Left ventricle myocardium inferior (tissue), 1 donor: ENCODE measurements around the gene DDAH2. TPM values are rescaled to one million over a fixed set of nuclear protein-coding genes. Genes with fewer than 3 reads are reported as not detected.
A peak's percentile ranks its signal among the peaks of the same experiment; 100 is the strongest.

ENCODE experiments used
- DNase-seq: peaks from one replicate; pipeline ENCODE4 v3.0.0-alpha.2; 2020
- H3K27ac ChIP-seq: fragments of 200-600 bp; replicated peaks from 2 replicates; pipeline ENCODE4 v1.8.0; 2021
- H3K27me3 ChIP-seq: fragments of 200-600 bp; 2 replicates; pipeline ENCODE4 v1.8.0; 2021; ENCODE audit warnings: low read depth
- H3K36me3 ChIP-seq: fragments of 200-600 bp; 2 replicates; pipeline ENCODE4 v1.8.0; 2021
- H3K4me1 ChIP-seq: fragments of 200-600 bp; 2 replicates; pipeline ENCODE4 v1.8.0; 2021
- H3K4me3 ChIP-seq: fragments of 200-600 bp; 2 replicates; pipeline ENCODE4 v1.8.0; 2021; ENCODE audit warnings: mild to moderate bottlenecking, moderate library complexity
- H3K9me3 ChIP-seq: fragments of 200-600 bp; replicated peaks from 2 replicates; pipeline ENCODE4 v1.8.0; 2021
- intact Hi-C: fragments of 100-400 bp; cut with micrococcal nuclease; formaldehyde crosslinking; loops from one replicate; pipeline ENCODE4 v1.11.0; 2022
- total RNA-seq: library from RNA; stranded (reverse); fragmentation: NEBNext Ultra II Directional; extraction: Animal tissue kit (Norgen Biotek cat#: 25700); gene quantifications from one replicate; pipeline ENCODE4 v1.2.1, GENCODE V29; 2021
- TF ChIP-seq, protein P1 (sequence below): fragments of 200-600 bp; IDR thresholded peaks from 2 replicates; pipeline ENCODE4 v1.8.0; 2021; ENCODE audit warnings: antibody characterized with exemption, mild to moderate bottlenecking, borderline replicate concordance
- donor health status: DM: no; HTN: yes; CAD: no; lungs with severe emphysema.

The DDAH2 gene
- total RNA-seq, 1 donor from 2014 or later = 36.1 TPM

GRCh38 chr6:31706599-31706998, 22.5 kb downstream of the DDAH2 start, which contains the start of gene LY6G6F:
LY6G6F (plus strand) TSS chr6:31706866; CDS start chr6:31706907, 41 bp downstream.
- Histone ChIP-seq H3K4me3 (no peak within 1 kb of the TSS), H3K4me1 (peaks cover 21% of the 10 kb centered on the region), H3K27ac (no peak within 1 kb of the TSS), H3K27me3 (peaks cover 9% of the 10 kb centered on the region), H3K9me3 (no peaks in the 10 kb centered on the region), H3K36me3 (no peaks in the 10 kb centered on the region)
- no peak for DNase-seq
- intact Hi-C loops = no loop called here
- TF ChIP-seq, protein P1, sequence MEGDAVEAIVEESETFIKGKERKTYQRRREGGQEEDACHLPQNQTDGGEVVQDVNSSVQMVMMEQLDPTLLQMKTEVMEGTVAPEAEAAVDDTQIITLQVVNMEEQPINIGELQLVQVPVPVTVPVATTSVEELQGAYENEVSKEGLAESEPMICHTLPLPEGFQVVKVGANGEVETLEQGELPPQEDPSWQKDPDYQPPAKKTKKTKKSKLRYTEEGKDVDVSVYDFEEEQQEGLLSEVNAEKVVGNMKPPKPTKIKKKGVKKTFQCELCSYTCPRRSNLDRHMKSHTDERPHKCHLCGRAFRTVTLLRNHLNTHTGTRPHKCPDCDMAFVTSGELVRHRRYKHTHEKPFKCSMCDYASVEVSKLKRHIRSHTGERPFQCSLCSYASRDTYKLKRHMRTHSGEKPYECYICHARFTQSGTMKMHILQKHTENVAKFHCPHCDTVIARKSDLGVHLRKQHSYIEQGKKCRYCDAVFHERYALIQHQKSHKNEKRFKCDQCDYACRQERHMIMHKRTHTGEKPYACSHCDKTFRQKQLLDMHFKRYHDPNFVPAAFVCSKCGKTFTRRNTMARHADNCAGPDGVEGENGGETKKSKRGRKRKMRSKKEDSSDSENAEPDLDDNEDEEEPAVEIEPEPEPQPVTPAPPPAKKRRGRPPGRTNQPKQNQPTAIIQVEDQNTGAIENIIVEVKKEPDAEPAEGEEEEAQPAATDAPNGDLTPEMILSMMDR = no peak

DNA sequence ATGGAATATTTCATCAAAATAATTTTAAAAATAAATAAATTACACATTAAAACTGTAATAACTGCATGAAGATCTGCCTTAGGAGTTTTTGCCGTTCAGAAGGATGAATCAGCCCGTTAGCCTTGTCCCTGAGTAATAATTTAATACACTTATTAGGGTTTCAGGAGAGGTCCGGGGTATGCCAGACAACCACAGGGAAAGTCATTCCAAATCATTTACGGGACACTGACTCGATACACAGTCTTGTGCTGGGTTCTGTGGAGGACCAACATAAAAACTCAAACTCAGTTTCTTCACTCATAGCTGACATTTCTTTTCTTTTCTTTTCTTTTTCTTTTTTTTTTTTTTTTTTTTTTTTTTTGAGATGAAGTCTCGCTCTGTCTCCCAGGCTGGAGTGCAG, 23.2 kb downstream of the DDAH2 start:
- H3K9me3 ChIP-seq = no peaks in the 10 kb centered on the region
- intact Hi-C loops = no loop called here
- no peak overlapping the region for H3K4me3 ChIP-seq
- no peak overlapping the region for H3K27ac ChIP-seq
- peaks cover 6% of the 10 kb centered on the region for H3K27me3 ChIP-seq
- DNase-seq = no peak
- TF ChIP-seq, protein P1 = no peak
- no peaks in the 10 kb centered on the region for H3K36me3 ChIP-seq
- H3K4me1 ChIP-seq = peaks cover 28% of the 10 kb centered on the region

GRCh38 chr6:31702819-31703716, 26.0 kb downstream of the DDAH2 start, which contains the start of gene ABHD16A:
ABHD16A (minus strand) TSS chr6:31703324; CDS start chr6:31703281, 43 bp downstream.
- peak within 1 kb of the TSS; percentile 99 for H3K27ac ChIP-seq
- H3K27me3 ChIP-seq = no peaks in the 10 kb centered on the region
- H3K9me3 ChIP-seq = no peaks in the 10 kb centered on the region
- TF ChIP-seq, protein P1 = peak; percentile 24
- intact Hi-C loops = no loop called here
- peak within 1 kb of the TSS; percentile 90 for H3K4me3 ChIP-seq
- peaks cover 43% of the 10 kb centered on the region for H3K4me1 ChIP-seq
- H3K36me3 ChIP-seq = peaks cover 19% of the 10 kb centered on the region
- peak; percentile 99 for DNase-seq

DNA sequence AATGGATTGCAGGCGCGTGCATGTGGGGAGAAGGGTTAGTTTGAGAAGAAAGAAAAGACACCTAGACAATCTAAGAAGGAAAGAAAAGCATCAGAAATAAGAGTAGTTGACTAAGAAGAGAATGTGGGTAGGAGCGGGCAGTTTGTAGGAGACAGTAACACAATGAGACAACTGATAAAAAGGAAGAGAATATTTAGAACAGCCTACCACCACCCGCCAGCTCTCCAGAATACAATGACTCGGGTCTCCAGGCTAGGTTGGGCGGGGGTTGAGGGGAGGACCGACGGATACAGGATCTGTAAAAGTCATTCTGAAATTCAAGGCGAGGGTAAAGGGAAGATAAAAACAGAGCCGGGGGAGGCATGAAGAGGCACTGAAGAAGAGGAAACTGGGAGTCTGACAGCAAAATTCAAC, 26.7 kb downstream of the DDAH2 start:
- H3K9me3 ChIP-seq = no peaks in the 10 kb centered on the region
- peak overlapping the region; percentile 90 for H3K4me3 ChIP-seq
- TF ChIP-seq, protein P1 = no peak
- peaks cover 20% of the 10 kb centered on the region for H3K36me3 ChIP-seq
- no peaks in the 10 kb centered on the region for H3K27me3 ChIP-seq
- peaks cover 43% of the 10 kb centered on the region for H3K4me1 ChIP-seq
- intact Hi-C loops = no loop called here
- DNase-seq = no peak
- peak overlapping the region; percentile 99 for H3K27ac ChIP-seq

GRCh38 chr6:31701666-31702404, 27.3 kb downstream of the DDAH2 start:
- TF ChIP-seq, protein P1 = no peak
- H3K4me1 ChIP-seq = peaks cover 43% of the 10 kb centered on the region
- H3K36me3 ChIP-seq = peaks cover 26% of the 10 kb centered on the region
- H3K9me3 ChIP-seq = no peaks in the 10 kb centered on the region
- intact Hi-C loops = no loop called here
- peak overlapping the region; percentile 99 for H3K27ac ChIP-seq
- peak overlapping the region; percentile 90 for H3K4me3 ChIP-seq
- DNase-seq = peak; percentile 57
- H3K27me3 ChIP-seq = no peaks in the 10 kb centered on the region
